Measurements from ENCODE around the gene IPO5.

- TF ChIP-seq CTCF (IDR thresholded peaks at IDR 0.05), result no peak
- TF ChIP-seq POLR2A (IDR thresholded peaks at IDR 0.05), result no peak
Observed at GRCh38 chr13:97933776-97934175, 19.7 kb upstream of the IPO5 start.

Measured in adrenal gland (tissue), 5 donors.